GM06990 (cell line): Measurements from ENCODE around the gene TMED5.

ENCODE experiments used
- DNase-seq: peaks from one replicate; pipeline ENCODE4 v3.0.0-alpha.2; 2011; ENCODE audit not compliant: insufficient read length; ENCODE audit errors: extremely low read depth
- H3K27me3 ChIP-seq: replicated peaks from 2 replicates; pipeline ENCODE4 v1.6.0; 2011; ENCODE audit warnings: low read length; ENCODE audit not compliant: control insufficient read depth, insufficient read depth
- H3K36me3 ChIP-seq: 2 replicates; pipeline ENCODE4 v1.5.1; 2011; ENCODE audit warnings: low read length; ENCODE audit not compliant: control insufficient read depth, insufficient read depth
- H3K4me3 ChIP-seq: replicated peaks from 2 replicates; pipeline ENCODE4 v1.5.1; 2011; ENCODE audit warnings: low read depth, mild to moderate bottlenecking, control low read depth, low read length
- TF ChIP-seq, protein P1 (sequence below): IDR thresholded peaks from 2 replicates; pipeline ENCODE4 v1.5.1; 2011; ENCODE audit warnings: low read length, control low read depth, mild to moderate bottlenecking, inconsistent platforms; ENCODE audit not compliant: insufficient read depth, poor library complexity, severe bottlenecking

The TMED5 gene

DNA sequence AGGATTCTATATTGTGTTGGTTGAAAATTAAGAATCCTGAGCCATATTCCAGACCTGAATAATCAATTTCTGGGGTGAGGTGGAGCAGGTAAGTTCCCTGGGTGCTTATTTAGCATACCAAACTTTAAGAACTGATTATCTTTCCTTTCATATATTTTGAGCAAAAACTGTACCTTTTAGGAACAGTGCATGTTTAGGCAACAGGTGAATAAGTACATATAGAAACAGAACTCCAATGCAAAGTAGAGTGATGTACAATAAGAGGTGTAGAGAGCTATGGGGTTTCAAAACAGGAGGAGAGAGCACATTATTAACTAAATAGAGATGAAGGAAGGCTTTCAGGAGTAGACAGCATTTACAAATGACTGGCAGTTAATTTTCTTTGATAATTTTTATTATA, 28.7 kb downstream of the TMED5 start:
- H3K36me3 ChIP-seq: peaks cover 7% of the 10 kb centered on the region
- no peak for DNase-seq
- no peaks in the 10 kb centered on the region for H3K27me3 ChIP-seq
- TF ChIP-seq, protein P1, sequence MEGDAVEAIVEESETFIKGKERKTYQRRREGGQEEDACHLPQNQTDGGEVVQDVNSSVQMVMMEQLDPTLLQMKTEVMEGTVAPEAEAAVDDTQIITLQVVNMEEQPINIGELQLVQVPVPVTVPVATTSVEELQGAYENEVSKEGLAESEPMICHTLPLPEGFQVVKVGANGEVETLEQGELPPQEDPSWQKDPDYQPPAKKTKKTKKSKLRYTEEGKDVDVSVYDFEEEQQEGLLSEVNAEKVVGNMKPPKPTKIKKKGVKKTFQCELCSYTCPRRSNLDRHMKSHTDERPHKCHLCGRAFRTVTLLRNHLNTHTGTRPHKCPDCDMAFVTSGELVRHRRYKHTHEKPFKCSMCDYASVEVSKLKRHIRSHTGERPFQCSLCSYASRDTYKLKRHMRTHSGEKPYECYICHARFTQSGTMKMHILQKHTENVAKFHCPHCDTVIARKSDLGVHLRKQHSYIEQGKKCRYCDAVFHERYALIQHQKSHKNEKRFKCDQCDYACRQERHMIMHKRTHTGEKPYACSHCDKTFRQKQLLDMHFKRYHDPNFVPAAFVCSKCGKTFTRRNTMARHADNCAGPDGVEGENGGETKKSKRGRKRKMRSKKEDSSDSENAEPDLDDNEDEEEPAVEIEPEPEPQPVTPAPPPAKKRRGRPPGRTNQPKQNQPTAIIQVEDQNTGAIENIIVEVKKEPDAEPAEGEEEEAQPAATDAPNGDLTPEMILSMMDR: no peak
- no peak overlapping the region for H3K4me3 ChIP-seq

DNA sequence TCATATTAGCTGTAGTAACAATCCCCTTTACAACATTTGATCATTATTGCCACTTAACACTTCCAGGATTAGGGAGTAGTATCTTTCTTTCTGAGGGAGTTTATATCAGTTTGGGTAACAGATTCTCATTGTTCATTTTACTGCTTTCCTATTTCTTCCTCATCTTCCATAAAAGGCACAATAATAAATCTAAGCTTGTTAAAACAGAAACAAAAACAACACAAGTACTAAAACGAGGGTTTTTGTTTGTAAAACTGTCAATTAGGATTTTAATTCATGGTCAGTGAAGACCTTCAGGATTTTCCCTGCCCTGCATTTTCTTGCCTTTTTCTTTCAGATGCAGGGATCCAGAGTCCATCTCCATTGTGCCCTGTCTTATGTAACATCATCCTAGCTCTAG, 29.5 kb downstream of the TMED5 start:
- TF ChIP-seq, protein P1: no peak
- DNase-seq: no peak
- peaks cover 6% of the 10 kb centered on the region for H3K36me3 ChIP-seq
- H3K27me3 ChIP-seq: no peaks in the 10 kb centered on the region
- H3K4me3 ChIP-seq: no peak overlapping the region

DNA sequence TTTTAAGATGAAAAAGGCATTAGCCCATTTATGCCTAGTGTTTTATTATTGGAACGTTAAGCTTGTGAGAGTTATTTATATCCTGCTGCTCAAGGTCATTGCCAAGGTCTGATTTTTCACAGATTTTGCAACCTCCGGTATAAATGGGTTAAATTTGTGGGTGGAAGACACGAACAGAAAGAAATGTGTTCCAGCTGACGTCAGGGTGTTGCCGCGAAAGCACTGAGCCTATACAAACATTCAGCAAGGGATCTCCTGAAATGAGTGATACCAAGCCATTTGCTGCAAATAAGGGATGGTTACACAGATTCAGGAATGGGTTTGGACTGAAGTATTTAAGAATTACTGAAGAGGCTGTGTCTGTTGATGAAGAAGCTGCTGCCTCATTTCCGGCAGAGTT, 32.2 kb downstream of the TMED5 start:
- no peaks in the 10 kb centered on the region for H3K27me3 ChIP-seq
- DNase-seq: no peak
- H3K4me3 ChIP-seq: no peak overlapping the region
- H3K36me3 ChIP-seq: peaks cover 2% of the 10 kb centered on the region; the same call in 1 of the 2 replicates
- TF ChIP-seq, protein P1: no peak

DNA sequence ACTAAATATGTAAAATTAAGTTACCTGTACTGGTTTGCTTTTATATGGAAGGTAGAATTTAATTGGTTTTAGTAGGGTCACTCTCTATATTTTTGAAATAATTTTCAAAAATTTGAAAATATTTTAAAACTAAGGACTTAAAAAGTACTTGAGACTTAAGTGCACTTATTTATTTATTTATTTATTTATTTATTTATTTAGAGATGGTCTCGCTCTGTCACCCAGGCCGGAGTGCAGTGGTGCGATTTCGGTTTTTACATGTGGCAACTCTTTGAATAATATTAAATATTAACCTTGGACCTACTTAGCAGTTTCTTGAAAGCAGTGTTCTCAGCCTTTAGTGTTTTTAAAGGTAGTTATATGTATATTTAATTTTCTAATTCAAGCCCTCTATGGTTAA, 36.4 kb downstream of the TMED5 start:
- no peak for DNase-seq
- Histone ChIP-seq H3K36me3 (no peaks in the 10 kb centered on the region; the same call in 1 of the 2 replicates), H3K27me3 (no peaks in the 10 kb centered on the region), H3K4me3 (no peak overlapping the region)
- TF ChIP-seq, protein P1: no peak

DNA sequence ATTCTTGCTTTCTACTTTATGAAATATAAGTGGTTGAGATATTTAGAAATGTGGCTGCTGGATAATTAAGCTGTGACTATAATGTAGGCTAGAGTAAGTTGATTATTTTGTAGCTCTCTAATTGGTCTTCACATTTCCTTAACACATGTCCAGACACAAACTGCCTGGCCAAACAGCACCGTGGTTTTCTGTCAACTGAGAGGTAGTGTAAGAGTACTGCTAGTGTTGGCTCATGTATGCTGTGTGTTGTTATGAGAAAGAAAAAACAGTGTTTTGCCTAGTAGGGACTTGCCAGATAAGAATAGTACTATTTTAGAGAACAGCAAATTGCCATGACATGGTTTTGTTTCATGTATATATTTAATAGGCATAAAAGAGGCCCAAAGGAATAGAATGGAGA, 37.1 kb downstream of the TMED5 start:
- Histone ChIP-seq H3K36me3 (no peaks in the 10 kb centered on the region; the same call in 1 of the 2 replicates), H3K4me3 (no peak overlapping the region), H3K27me3 (no peaks in the 10 kb centered on the region)
- peak; percentile 13 for DNase-seq
- TF ChIP-seq, protein P1: no peak

DNA sequence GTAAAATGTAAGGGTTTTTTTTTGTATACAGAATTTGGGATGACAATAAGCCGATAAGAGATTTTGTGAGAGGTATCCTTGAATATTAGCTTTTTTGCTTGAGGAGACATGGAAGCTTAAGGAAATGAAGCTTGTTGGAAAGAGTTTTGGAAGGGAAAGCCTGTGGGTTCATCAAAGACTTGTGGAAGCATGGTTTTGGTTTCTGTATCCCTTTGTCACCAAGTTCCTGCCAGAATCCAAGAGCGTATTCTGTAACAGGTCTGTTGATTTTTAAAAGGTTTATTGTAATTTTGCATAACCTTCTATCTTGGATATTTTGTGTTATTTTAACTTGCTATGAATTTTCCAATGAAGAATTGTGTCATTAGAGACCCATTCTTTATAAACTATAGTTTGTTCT, 38.1 kb downstream of the TMED5 start:
- no peaks in the 10 kb centered on the region for H3K27me3 ChIP-seq
- DNase-seq: no peak
- H3K36me3 ChIP-seq: no peaks in the 10 kb centered on the region; the same call in 1 of the 2 replicates
- TF ChIP-seq, protein P1: no peak
- no peak overlapping the region for H3K4me3 ChIP-seq
